HepG2 (cell line): Measurements from ENCODE around the gene TNP2. TPM values are rescaled to one million over a fixed set of nuclear protein-coding genes. Genes with fewer than 3 reads are reported as not detected.

Experiments
- CBFB ChIP-seq: sonication (generic); formaldehyde crosslinking; IDR thresholded peaks from 2 replicates; pipeline ENCODE4 v1.4.0; 2020; ENCODE audit warnings: missing genetic modification reagents
- CBX5 ChIP-seq: sonication (generic); formaldehyde crosslinking; IDR thresholded peaks from 2 replicates; pipeline ENCODE4 v1.4.0; 2020; ENCODE audit warnings: missing genetic modification reagents, borderline replicate concordance
- HMGXB3 ChIP-seq: sonication (generic); formaldehyde crosslinking; IDR thresholded peaks from 2 replicates; pipeline ENCODE4 v1.4.0; 2020; ENCODE audit warnings: missing genetic modification reagents, borderline replicate concordance
- IRF2 ChIP-seq: IDR thresholded peaks from 2 replicates; pipeline ENCODE4 v1.6.1; 2018; ENCODE audit warnings: missing genetic modification reagents, missing compliant biosample characterization
- KMT2A ChIP-seq: sonication (generic); formaldehyde crosslinking; IDR thresholded peaks from 2 replicates; pipeline ENCODE4 v1.4.0; 2020; ENCODE audit warnings: missing genetic modification reagents
- NAIF1 ChIP-seq: sonication (generic); formaldehyde crosslinking; IDR thresholded peaks from 2 replicates; pipeline ENCODE4 v1.5.0; 2020; ENCODE audit warnings: mild to moderate bottlenecking, missing genetic modification reagents, borderline replicate concordance
- RBFOX2 ChIP-seq: fragments of 200-400 bp; formaldehyde crosslinking; IDR thresholded peaks from 2 replicates; pipeline ENCODE4 v1.6.1; 2017; ENCODE audit warnings: low read depth, mild to moderate bottlenecking, low read length
- SMC3 ChIP-seq: IDR thresholded peaks from 2 replicates; pipeline ENCODE4 v1.6.1; 2011; ENCODE audit warnings: low read length, improper control_type of control experiment
- SP1 ChIP-seq, 2 experiments: fragments of 450-650 bp in 1 of 2; sonication (generic) in 1 of 2; formaldehyde crosslinking in 1 of 2; IDR thresholded peaks; 2 replicates each; pipeline versions ENCODE4 v1.4.0 to v1.6.1; 2016 to 2020; ENCODE audit warnings: missing genetic modification reagents in 1 of 2
- TRIM24 ChIP-seq: sonication (generic); formaldehyde crosslinking; IDR thresholded peaks from 2 replicates; pipeline ENCODE4 v1.8.0; 2022; ENCODE audit warnings: mild to moderate bottlenecking, missing genetic modification reagents
- ZC3H4 ChIP-seq: sonication (generic); formaldehyde crosslinking; IDR thresholded peaks from 2 replicates; pipeline ENCODE4 v1.4.0; 2020; ENCODE audit warnings: missing genetic modification reagents, borderline replicate concordance
- ZNF138 ChIP-seq: sonication (generic); formaldehyde crosslinking; IDR thresholded peaks from 2 replicates; pipeline ENCODE4 v1.5.0; 2020; ENCODE audit warnings: mild to moderate bottlenecking, low read depth, missing genetic modification reagents
- ZNF232 ChIP-seq: sonication (generic); formaldehyde crosslinking; IDR thresholded peaks from 2 replicates; pipeline ENCODE4 v1.4.0; 2020; ENCODE audit warnings: missing genetic modification reagents, borderline replicate concordance
- ZNF326 ChIP-seq: sonication (generic); formaldehyde crosslinking; IDR thresholded peaks from 2 replicates; pipeline ENCODE4 v1.4.0; 2020; ENCODE audit warnings: missing genetic modification reagents, borderline replicate concordance
- ZNF383 ChIP-seq: sonication (generic); formaldehyde crosslinking; IDR thresholded peaks from 2 replicates; pipeline ENCODE4 v1.4.0; 2020; ENCODE audit warnings: missing genetic modification reagents, mild to moderate bottlenecking, borderline replicate concordance
- ZNF431 ChIP-seq: sonication (generic); formaldehyde crosslinking; IDR thresholded peaks from 2 replicates; pipeline ENCODE4 v1.9.0; 2022; ENCODE audit warnings: missing genetic modification reagents, low read depth, mild to moderate bottlenecking, borderline replicate concordance
- ZNF513 ChIP-seq: sonication (generic); formaldehyde crosslinking; conservative IDR thresholded peaks from 2 replicates; pipeline ENCODE4 v1.5.0; 2020; ENCODE audit warnings: missing genetic modification reagents
- ZNF614 ChIP-seq: IDR thresholded peaks from 2 replicates; pipeline ENCODE4 v1.6.1; 2018; ENCODE audit warnings: missing biosample characterization, missing genetic modification reagents, inconsistent platforms, borderline replicate concordance
- ZNF629 ChIP-seq: sonication (generic); formaldehyde crosslinking; conservative IDR thresholded peaks from 2 replicates; pipeline ENCODE4 v1.5.0; 2020; ENCODE audit warnings: missing genetic modification reagents
- ZNF724P ChIP-seq: sonication (generic); formaldehyde crosslinking; IDR thresholded peaks from 2 replicates; pipeline ENCODE4 v1.8.0; 2022; ENCODE audit warnings: missing genetic modification reagents, borderline replicate concordance
- polyA plus RNA-seq, 8 experiments: library from polyadenylated mRNA; depleted of rRNA in 3 of 8; stranded (reverse) in 7 of 8; unstranded in 1 of 8; fragments of >200 nt; fragmentation: Illumina TruSeq in 4 of 8; extraction: Trizol in 4 of 8; gene quantifications; 2 replicates each; pipeline versions ENCODE4 v1.2.1 to v1.2.3, GENCODE V29; 2011 to 2016; ENCODE audit warnings: low read depth in 4 of 8, missing spikeins in 1 of 8, mixed read lengths in 1 of 8; ENCODE audit not compliant: insufficient read depth in 1 of 8
- total RNA-seq, 5 experiments: library from RNA; depleted of rRNA; stranded (reverse); fragments of >200 nt; fragmentation: Illumina TruSeq; extraction: Trizol; gene quantifications; 2 replicates each; pipeline ENCODE4 v1.2.3, GENCODE V29; 2016; ENCODE audit warnings: low read depth in 1 of 5
- TF ChIP-seq, protein P1 (sequence below): sonication (generic); formaldehyde crosslinking; IDR thresholded peaks from 2 replicates; pipeline ENCODE4 v1.5.0; 2020; ENCODE audit warnings: missing genetic modification reagents, mild to moderate bottlenecking, borderline replicate concordance
- TF ChIP-seq, protein P2 (sequence below): sonication (generic); formaldehyde crosslinking; IDR thresholded peaks from 2 replicates; pipeline ENCODE4 v1.8.1; 2023; ENCODE audit warnings: missing genetic modification reagents, inconsistent platforms, borderline replicate concordance

Gene TNP2
- total and polyA plus RNA-seq, 2 of the 13 experiments (the other 11 are each of a cell fraction or from before 2014, with no cell fraction given): not detected

DNA sequence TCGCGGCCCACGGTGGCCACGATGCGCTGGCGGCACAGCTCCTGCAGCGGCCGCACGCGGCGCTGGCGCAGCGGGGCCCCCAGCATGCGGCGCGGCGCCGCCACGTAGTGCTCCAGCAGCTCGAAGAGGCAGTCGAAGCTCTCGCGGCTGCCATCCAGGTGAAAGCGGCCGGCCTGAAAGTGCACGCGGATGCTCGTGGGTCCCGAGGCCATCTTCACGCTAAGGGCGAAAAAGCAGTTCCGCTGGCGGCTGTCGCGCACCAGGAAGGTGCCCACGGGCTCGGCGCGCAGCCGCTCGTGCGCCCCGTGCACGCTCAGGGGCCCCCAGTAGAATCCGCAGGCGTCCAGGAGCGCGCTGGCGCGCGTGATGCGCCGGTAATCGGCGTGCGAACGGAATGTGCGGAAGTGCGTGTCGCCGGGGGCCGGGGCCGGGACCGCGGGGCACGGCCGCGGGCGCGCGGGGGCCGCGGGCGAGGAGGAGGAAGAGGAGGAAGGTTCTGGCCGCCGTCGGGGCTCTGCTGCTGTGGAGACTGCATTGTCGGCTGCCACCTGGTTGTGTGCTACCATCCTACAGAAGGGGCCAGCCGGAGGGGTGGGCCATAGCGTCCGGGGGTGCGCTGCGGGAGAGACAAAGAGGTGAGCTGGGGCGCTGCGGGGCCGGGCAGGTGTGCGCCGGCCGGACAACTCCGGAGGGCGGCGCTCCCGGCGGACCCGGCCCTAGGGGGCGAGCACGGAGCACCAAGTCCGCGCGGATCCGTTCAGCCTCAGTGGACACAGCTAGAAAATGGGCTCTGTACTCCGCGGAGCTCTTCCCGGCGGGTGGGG, 14.0 kb downstream of the TNP2 start (continued):
- no peak; the same call in 1 of the 2 replicates for TF ChIP-seq KMT2A (CRISPR knock-in tag)
- 0 out of 2 replicates have a peak, but pooled peaks have one; percentile 9 for TF ChIP-seq ZNF614
- TF ChIP-seq TRIM24 (CRISPR knock-in tag): no peak
- TF ChIP-seq, protein P1, sequence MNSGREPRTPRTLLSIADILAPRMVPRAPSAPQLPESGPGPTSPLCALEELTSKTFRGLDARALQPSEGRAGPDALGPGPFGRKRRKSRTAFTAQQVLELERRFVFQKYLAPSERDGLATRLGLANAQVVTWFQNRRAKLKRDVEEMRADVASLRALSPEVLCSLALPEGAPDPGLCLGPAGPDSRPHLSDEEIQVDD (CRISPR knock-in tag): no peak
- TF ChIP-seq ZNF431: 0 out of 2 replicates have a peak, but pooled peaks have one; percentile 20
- 0 out of 2 replicates have a peak, but pooled peaks have one; percentile 11 for TF ChIP-seq CBFB (CRISPR knock-in tag)
- no peak for TF ChIP-seq SMC3
- peak; percentile 81 for TF ChIP-seq RBFOX2
- TF ChIP-seq HMGXB3: no peak
- TF ChIP-seq ZNF138 (CRISPR knock-in tag): no peak
- TF ChIP-seq IRF2 (CRISPR knock-in tag): no peak
- TF ChIP-seq ZNF326 (CRISPR knock-in tag): no peak
- TF ChIP-seq, protein P2, sequence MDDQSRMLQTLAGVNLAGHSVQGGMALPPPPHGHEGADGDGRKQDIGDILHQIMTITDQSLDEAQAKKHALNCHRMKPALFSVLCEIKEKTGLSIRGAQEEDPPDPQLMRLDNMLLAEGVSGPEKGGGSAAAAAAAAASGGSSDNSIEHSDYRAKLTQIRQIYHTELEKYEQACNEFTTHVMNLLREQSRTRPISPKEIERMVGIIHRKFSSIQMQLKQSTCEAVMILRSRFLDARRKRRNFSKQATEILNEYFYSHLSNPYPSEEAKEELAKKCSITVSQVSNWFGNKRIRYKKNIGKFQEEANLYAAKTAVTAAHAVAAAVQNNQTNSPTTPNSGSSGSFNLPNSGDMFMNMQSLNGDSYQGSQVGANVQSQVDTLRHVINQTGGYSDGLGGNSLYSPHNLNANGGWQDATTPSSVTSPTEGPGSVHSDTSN (CRISPR knock-in tag): no peak
- TF ChIP-seq ZNF232 (CRISPR knock-in tag): 0 out of 2 replicates have a peak, but pooled peaks have one; percentile 16
- no peak for TF ChIP-seq ZNF513 (CRISPR knock-in tag)
- TF ChIP-seq SP1 (IDR thresholded peaks at IDR 0.05): no peak
- no peak for TF ChIP-seq SP1 (CRISPR knock-in tag; IDR thresholded peaks at IDR 0.05)
- TF ChIP-seq NAIF1 (CRISPR knock-in tag): no peak
- no peak; the same call in 1 of the 2 replicates for TF ChIP-seq ZC3H4 (CRISPR knock-in tag)
- TF ChIP-seq CBX5 (CRISPR knock-in tag): 0 out of 2 replicates have a peak, but pooled peaks have one; percentile 17
- TF ChIP-seq ZNF724P (CRISPR knock-in tag): no peak
- TF ChIP-seq ZNF383 (CRISPR knock-in tag): no peak
- TF ChIP-seq ZNF629 (CRISPR knock-in tag): peak; percentile 99
